Epidermal melanocyte (primary cell): ENCODE results near the gene LRRC26.
"Not testable (repeated sequence)": the region's sequence is repeated elsewhere in the genome, so short reads cannot be mapped to it uniquely, and the experiment has no call there.

Experiments used
- DNase-seq: peaks from one replicate; pipeline ENCODE4 v3.0.0; 2011; ENCODE audit warnings: low spot score; ENCODE audit not compliant: insufficient read length

The LRRC26 gene

GRCh38 chr9:137138058-137138721 lies 31.7 kb downstream of the LRRC26 start:
- DNase-seq, result no peak

GRCh38 chr9:137136881-137137607 lies 32.8 kb downstream of the LRRC26 start:
- no peak for DNase-seq

- no peak for DNase-seq
These were observed 33.5 kb downstream of the LRRC26 start for GRCh38 chr9:137136261-137136880.

GRCh38 chr9:137135154-137135553 lies 34.7 kb downstream of the LRRC26 start:
- not testable (repeated sequence) for DNase-seq

- no peak for DNase-seq
These were observed 35.7 kb downstream of the LRRC26 start for GRCh38 chr9:137134191-137134590.

GRCh38 chr9:137130176-137130755 lies 39.6 kb downstream of the LRRC26 start:
- no peak for DNase-seq

GRCh38 chr9:137129456-137130175 lies 40.2 kb downstream of the LRRC26 start:
- peak; percentile 100 for DNase-seq

- no peak for DNase-seq
These were observed 40.9 kb downstream of the LRRC26 start for GRCh38 chr9:137128862-137129455.

- DNase-seq, result no peak
These were observed 41.5 kb downstream of the LRRC26 start for GRCh38 chr9:137128158-137128861.

- no peak for DNase-seq
These were observed 42.3 kb downstream of the LRRC26 start for GRCh38 chr9:137127301-137128157.

- no peak for DNase-seq
These were observed 43.1 kb downstream of the LRRC26 start for GRCh38 chr9:137126786-137127185.

- not testable (repeated sequence) for DNase-seq
These were observed 45.8 kb downstream of the LRRC26 start for GRCh38 chr9:137123952-137124462.

- no peak for DNase-seq
These were observed 46.4 kb downstream of the LRRC26 start for GRCh38 chr9:137123468-137123837.

GRCh38 chr9:137122796-137123467 lies 46.9 kb downstream of the LRRC26 start:
- not testable (repeated sequence) for DNase-seq

- not testable (repeated sequence) for DNase-seq
These were observed 47.7 kb downstream of the LRRC26 start for GRCh38 chr9:137121927-137122795.
